Medulla oblongata (tissue), 1 donor: ENCODE results near the gene PRUNE2.
"Not testable (repeated sequence)": the region's sequence is repeated elsewhere in the genome, so short reads cannot be mapped to it uniquely, and the experiment has no call there.

ENCODE experiments used
- DNase-seq: peaks from one replicate; pipeline ENCODE4 v3.0.0-alpha.2; 2015; ENCODE audit errors: extremely low spot score

Gene PRUNE2

GRCh38 chr9:76863832-76864231 lies 42.1 kb downstream of the PRUNE2 start:
- no peak for DNase-seq

GRCh38 chr9:76859860-76860259 lies 46.1 kb downstream of the PRUNE2 start:
- no peak for DNase-seq

GRCh38 chr9:76858248-76858647 lies 47.7 kb downstream of the PRUNE2 start:
- not testable (repeated sequence) for DNase-seq

- no peak for DNase-seq
Observed at GRCh38 chr9:76856016-76856415, 49.9 kb downstream of the PRUNE2 start.

- no peak for DNase-seq
Observed at GRCh38 chr9:76855015-76855414, 50.9 kb downstream of the PRUNE2 start.

- DNase-seq, result no peak
Observed at GRCh38 chr9:76852026-76852425, 53.9 kb downstream of the PRUNE2 start.

GRCh38 chr9:76846297-76846696 lies 59.6 kb downstream of the PRUNE2 start:
- DNase-seq, result no peak

- DNase-seq, result no peak
Observed at GRCh38 chr9:76845254-76845653, 60.7 kb downstream of the PRUNE2 start.

GRCh38 chr9:76835571-76836283 lies 70.2 kb downstream of the PRUNE2 start:
- no peak for DNase-seq

GRCh38 chr9:76828447-76828846 lies 77.5 kb downstream of the PRUNE2 start:
- no peak for DNase-seq

GRCh38 chr9:76827296-76828080 lies 78.4 kb downstream of the PRUNE2 start:
- DNase-seq, result no peak

- DNase-seq, result no peak
Observed at GRCh38 chr9:76820431-76820830, 85.5 kb downstream of the PRUNE2 start.

GRCh38 chr9:76818271-76818670 lies 87.6 kb downstream of the PRUNE2 start:
- peak; percentile 87 for DNase-seq

GRCh38 chr9:76817489-76817888 lies 88.4 kb downstream of the PRUNE2 start:
- no peak for DNase-seq

GRCh38 chr9:76812591-76812990 lies 93.3 kb downstream of the PRUNE2 start:
- DNase-seq, result no peak

- DNase-seq, result peak; percentile 88
Observed at GRCh38 chr9:76810377-76810957, 95.4 kb downstream of the PRUNE2 start.

GRCh38 chr9:76808636-76809035 lies 97.3 kb downstream of the PRUNE2 start:
- no peak for DNase-seq

- DNase-seq, result no peak
Observed at GRCh38 chr9:76803762-76804161, 102.2 kb downstream of the PRUNE2 start.

- DNase-seq, result no peak
Observed at GRCh38 chr9:76803083-76803482, 102.8 kb downstream of the PRUNE2 start.

GRCh38 chr9:76800901-76801300 lies 105.0 kb downstream of the PRUNE2 start:
- DNase-seq, result no peak

- no peak for DNase-seq
Observed at GRCh38 chr9:76799473-76799872, 106.4 kb downstream of the PRUNE2 start.

GRCh38 chr9:76798527-76798926 lies 107.4 kb downstream of the PRUNE2 start:
- DNase-seq, result no peak

- DNase-seq, result no peak
Observed at GRCh38 chr9:76796296-76796695, 109.6 kb downstream of the PRUNE2 start.
